GM21529 (cell line): Measurements from ENCODE around the gene DLG4.

Experiments used
- ATAC-seq: cut with Tn5 transposase; IDR thresholded peaks from one replicate; pipeline ENCODE4 v1.9.1; 2021; ENCODE audit not compliant: unreplicated experiment

DLG4 gene

DNA sequence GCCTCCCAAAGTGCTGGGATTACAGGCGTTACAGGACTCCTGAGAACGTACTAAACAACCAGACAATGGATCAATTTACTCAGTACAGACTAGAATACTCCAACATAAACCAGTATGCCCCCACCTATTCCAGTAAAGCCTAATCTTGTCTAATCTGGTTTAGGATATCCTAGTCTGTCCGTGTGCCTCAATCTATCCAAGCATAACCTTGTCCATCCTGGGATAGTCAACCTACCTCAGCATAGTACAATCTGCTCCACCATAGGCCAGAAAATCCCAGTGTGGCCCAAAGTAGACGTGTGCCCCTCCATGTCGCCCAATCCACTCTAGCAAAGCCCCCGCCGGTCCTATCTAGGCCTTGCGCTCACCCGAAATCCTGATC, 14.1 kb upstream of the DLG4 start:
- no peak for ATAC-seq

DNA sequence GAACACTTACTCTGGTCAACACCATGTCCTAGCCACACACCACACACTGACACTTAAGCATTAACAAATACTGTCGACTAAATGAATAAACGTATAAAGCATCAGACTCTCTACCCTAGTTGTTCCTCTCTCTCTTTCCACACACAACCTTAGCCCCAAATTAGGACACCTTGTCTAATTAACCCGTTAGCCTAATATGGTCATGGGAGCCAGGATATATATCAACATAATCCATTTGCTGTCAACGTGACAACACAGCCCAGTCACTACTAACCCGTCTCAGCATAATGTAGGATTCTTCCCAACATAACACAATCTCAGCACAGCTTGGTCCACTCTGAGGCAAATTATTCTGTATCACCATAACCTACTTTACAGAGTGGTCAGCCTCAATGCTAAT, 12.5 kb upstream of the DLG4 start:
- ATAC-seq, result no peak

DNA sequence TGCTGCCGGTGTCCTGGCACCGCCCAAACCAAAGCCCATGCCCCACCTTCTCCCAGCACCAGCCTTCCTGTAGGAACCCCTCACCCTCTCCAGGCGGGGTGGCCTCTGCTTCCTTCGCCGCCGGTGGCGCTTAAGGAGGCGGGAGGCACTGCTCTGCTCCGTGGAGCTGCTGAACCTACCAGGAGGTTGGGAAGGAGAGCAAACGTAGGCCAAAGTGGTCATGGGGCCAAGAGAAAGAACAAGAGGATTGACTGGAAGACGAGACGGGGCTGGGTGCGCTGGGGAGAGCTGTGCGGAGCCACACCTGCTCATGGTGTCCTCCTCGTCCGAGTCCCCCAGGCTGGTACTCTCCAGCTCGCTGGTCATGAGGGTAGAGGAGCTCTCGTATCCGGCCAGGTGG, 9.9 kb upstream of the DLG4 start:
- no peak for ATAC-seq

DNA sequence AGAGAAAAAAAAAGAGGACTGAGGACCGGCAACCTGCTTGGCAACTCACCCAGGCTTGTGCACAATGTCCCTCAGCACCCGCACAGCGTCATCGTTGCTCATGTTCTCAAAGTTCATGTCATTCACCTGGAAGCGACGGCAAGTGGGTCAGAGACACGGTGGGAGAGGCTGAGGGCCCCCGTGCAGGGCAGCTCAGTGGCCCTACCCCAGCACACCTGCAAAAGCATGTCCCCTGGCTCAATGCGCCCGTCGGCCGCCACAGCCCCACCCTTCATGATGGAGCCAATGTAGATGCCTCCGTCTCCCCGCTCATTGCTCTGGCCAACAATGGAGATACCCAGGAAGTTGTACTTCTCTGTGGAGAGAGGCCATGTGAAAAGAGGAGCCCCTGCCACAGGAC, 9.3 kb upstream of the DLG4 start:
- ATAC-seq, result no peak

DNA sequence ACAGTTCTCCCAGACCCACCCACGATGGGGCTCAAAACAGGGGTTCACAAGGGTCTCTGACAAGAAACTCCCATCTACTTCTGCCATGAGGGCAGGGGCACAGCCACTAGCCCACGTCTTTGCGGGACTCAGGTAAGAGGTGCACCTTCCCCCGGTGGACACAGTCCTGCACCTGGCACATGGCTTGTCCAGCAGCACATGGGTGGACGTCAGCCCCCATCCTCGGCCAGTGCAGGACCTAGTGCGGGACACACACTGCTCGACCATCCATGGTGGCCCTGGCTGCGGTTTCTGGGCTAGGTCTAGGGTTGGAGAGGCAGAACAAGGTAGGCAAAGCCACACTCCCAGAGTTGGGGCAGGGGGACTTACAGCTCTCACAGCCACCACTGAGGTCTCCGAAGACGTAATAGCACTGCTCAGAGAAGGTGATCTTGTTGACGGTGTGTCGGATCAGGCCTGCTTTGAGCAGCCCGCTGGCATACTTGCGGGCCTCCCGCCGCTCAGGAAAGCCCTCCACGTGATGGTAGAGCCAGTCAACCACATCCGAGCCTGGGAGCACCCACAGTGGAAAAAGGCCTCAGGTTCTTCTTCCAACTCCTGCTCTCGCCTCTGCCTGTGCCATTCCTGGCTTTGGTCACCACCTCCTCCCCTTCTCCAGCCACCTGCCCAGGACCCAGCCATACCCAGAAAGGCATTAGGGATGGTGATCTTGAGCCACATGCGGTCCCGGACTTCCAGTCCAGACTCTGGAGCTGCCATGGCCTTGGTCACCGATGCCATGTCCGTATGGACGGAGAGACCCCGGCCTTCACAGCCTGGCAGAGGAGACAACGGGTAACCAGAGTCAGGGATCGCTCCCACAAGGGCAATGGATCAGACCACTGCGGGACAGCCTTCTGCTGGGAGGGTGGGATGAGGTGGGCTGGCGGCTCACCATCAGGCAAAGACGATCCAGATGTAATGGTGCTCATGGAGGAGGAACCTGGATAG, 7.4 kb upstream of the DLG4 start:
- ATAC-seq, result no peak

DNA sequence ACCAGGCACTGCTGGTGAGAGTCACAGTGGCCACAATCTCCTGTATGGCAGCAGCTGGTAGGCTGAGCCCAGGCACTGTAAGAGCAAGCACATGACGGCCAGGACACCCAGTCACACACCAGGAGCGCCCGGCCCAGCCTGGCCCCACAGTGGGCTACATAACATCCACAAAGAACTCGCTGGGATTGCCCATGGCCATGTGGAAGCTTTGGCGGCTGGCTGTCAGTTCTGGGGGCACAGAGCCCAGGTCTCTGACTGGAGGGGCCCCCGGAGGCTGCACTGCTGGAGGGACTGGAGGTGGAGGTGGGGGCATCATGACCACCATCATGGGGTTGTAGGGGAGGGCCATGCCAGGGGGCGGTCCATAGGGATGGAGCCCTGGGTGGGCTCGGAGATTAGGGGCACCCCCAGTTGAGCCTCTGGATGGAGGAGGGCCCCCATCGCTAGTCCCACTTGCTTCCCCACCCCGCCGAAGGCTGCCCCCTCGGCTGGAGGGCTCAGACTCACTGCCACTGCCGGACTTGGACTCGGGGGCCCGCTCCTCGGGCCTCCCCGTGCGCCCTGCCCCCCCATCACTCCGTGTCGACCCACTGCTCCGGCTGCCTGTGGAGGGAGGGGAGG, 6.2 kb upstream of the DLG4 start:
- no peak for ATAC-seq

DNA sequence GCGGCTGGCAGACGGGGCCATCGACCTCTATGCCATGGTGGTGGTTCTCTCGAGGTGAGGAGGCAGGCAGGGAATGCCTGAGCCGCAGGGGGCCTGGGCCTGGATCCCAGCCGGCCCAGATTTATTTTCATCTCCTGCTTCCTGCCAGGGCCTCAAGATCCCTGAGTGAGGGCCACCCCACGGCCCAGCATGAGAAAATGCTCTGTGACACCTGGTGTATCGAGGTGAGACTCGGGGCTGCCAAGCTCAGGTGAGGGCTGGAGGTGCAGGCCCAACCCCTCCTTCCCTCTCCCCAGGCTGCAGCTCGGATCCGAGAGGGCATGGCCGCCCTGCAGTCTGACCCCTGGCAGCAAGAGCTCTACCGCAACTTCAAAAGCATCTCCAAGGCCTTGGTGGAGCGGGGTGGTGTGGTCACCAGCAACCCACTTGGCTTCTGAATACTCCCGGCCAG, 5.0 kb upstream of the DLG4 start:
- ATAC-seq, result no peak

DNA sequence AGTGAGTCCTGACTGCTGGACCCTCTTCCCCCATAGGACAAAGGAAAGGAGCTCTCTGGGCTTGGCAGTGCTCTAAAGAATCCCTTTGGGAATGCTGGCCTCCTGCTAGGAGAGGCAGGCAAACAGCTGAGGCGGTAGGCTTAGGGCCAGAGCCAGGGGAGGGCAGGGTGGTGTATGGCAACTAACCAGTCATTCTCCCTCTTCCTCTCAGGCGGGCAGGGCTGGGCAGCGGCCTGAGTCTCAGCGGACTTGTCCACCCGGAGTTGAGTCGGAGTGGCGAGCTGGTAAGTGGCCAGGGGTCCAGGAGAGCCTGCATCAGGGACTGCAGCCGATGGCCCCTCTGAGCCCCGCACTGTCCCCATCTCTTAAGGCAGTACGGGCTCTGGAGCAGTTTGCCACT, 4.5 kb upstream of the DLG4 start:
- ATAC-seq, result no peak

DNA sequence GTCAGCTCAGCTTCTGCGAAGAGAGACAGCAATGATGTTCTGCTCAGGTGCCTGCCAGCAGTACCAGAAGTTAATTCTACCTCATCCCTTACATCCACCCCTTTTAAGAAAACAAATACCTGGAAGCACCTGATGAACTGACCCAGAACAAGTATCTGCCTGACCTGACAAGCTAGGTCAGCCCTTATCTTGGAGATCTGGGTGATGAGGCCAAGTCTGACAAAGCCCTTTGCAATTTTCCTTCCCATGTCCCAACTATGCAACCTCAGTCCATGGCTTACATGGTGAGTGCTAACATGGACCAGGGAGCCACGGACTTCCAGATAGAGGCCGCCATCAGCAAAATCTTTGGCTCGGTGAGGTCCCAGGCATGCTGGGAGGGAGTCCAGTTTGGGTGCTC, 3.7 kb upstream of the DLG4 start:
- no peak for ATAC-seq

DNA sequence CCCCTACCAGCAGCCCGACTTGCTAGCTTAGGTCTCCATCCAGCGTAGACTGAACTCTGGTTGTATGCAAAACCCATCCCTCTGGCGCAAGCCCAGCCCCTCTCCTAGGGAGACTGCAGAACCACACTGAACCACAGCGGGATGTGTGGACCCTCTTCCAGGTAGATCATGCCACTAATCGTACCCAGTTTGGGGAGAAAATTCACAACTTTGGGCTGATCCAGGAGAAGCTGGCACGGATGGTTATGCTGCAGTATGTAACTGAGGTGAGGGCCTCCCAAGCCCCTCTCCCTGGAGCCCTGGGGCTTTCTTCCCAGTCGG, 3.3 kb upstream of the DLG4 start:
- no peak for ATAC-seq

DNA sequence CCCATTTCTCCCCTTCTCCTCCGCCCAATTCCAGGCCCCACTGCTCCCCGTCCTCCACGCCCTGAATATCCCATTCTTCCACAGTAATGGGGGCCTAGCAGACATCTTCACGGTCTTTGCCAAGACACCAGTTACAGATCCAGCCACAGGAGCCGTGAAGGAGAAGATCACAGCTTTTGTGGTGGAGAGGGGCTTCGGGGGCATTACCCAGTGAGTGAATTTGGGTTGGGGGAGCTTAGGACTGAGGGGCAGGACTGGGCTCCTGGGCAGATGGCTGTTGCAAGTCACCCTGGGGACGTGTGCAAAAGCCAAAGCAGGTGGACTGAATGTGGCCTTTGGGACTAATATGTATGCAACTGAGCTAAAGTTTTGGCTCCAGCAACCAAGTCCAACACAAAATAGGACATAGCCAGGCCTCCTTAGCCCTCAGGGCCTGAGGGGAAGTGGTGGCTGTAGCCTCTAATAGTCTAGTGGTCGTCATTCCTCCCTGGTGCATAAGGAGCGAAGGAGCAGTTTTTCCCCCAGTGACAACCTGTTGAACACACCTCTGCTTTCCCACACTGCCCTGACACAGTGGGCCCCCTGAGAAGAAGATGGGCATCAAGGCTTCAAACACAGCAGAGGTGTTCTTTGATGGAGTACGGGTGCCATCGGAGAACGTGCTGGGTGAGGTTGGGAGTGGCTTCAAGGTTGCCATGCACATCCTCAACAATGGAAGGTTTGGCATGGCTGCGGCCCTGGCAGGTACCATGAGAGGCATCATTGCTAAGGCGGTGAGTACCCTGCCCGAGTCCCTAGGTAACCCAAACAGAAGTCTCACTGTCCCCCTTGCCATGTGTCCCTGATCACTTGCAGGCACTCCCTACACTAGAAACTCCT, 2.7 kb upstream of the DLG4 start:
- no peak for ATAC-seq

DNA sequence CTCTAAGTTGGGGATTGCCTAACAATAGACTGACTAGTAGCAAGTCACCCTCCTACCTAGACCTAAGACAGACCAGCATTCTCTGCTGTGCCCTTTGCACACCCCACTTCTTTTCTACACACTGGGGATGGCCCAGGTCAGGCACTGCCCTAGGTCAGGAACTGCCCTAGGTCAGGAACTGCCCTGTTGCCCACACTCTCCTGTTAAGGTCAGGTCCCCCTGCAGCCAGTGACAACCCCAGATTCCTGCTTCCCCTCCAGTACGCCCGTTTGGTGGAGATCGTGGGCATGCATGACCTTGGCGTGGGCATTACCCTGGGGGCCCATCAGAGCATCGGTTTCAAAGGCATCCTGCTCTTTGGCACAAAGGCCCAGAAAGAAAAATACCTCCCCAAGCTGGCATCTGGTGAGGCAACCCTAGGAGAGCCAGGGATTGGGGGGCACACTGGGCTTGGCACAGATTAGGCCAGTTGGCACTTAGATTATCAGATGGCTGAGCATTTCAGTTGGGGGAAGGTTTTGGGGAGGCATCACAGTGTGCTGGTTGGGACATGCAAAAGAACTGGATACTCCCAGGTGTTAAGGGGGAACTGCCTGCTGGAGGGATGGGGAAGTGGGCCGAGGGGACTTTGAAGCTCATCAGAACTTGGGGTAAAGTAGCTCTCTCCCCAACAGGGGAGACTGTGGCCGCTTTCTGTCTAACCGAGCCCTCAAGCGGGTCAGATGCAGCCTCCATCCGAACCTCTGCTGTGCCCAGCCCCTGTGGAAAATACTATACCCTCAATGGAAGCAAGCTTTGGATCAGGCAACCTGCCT, 1.8 kb upstream of the DLG4 start:
- ATAC-seq, result no peak

DNA sequence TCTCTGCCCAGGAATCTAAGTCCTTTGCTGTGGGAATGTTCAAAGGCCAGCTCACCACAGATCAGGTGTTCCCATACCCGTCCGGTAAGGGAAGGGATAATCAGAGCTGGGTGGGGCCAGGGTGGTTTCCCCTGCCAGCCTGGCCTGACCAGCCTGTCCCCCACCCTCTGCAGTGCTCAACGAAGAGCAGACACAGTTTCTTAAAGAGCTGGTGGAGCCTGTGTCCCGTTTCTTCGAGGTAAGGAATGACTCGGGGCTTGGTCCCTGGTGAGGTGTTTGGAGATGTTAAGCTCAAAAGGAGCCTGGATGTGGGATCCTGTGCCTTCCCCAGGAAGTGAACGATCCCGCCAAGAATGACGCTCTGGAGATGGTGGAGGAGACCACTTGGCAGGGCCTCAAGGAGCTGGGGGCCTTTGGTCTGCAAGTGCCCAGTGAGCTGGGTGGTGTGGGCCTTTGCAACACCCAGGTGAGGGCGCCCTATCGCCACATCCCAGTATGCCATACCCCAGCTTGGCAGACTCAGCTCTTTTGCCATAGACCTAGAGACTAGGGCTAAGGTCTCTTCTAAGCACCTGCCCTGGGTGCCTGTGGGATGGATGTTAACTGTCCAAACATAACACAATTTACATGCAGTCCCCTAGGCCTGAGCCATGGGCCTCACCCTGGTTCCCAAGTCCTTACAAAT, 1.1 kb upstream of the DLG4 start:
- ATAC-seq, result no peak

DNA sequence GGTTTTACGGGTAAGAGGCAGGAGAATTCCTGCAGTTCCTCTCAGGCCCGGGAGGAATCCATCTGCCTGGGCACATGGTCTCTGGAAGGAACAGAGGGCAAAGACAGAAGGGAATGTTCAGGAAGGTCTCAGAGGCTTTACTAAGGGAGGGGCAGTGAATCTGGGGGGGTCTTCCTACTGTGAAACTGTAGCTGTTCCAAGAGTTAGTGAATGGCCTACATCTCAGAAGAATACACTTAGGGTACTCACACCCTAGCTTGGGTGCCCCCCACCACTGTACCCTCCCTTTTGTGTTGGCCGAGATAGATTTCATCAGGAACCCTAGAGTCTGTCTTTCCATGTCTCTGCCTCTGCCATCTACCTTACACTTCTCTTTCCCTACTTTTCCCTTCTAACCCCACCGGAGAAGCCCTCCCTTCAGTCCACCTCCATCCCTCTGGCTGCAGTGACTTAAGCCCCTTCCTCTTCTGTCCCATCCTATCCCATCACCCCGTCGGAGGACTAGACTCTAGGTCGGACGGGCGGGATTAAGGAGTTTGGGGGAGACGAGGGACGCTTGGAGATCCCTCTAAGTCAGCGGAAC, 316 bp downstream of the DLG4 start:
- ATAC-seq, result no peak

DNA sequence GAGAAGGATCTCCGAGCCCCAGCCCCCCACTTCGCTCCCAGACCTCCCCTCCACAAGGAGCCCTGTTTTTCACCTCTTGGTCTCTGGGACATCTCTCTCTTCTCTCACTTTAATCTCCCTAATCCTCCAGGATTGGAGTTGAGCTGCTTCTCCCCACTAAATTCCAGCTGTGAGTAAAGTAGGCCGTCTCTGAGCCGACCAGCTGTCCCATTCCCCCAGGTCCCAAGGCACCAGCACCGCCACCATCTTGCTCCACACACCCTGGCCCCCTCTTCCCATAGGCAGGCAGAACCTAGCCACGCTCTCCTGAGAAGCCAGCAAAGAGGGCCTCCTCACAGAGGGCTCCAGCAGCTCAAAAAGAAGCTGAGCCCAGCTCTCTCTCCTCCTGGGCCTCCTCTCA, 878 bp downstream of the DLG4 start:
- ATAC-seq, result no peak

DNA sequence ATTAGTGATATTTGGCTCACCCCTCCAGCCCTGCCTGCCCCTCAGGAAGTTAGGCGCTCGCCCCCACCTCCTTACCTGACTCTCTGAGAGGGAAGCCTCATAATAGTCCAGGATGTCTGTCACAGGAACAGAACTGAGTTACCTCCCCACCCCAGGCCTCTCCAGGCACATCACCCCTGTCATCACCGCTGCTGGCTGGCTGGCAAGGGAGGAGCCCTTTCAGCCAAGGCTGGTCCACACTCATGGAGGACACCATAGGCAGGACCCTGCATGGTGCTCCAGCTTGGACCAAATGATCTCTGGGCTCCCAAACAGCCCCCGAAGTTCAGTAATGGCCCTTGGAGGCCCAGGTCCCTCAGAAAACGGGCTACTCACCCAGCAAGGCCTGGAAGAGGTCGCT, 1.5 kb downstream of the DLG4 start:
- no peak for ATAC-seq

DNA sequence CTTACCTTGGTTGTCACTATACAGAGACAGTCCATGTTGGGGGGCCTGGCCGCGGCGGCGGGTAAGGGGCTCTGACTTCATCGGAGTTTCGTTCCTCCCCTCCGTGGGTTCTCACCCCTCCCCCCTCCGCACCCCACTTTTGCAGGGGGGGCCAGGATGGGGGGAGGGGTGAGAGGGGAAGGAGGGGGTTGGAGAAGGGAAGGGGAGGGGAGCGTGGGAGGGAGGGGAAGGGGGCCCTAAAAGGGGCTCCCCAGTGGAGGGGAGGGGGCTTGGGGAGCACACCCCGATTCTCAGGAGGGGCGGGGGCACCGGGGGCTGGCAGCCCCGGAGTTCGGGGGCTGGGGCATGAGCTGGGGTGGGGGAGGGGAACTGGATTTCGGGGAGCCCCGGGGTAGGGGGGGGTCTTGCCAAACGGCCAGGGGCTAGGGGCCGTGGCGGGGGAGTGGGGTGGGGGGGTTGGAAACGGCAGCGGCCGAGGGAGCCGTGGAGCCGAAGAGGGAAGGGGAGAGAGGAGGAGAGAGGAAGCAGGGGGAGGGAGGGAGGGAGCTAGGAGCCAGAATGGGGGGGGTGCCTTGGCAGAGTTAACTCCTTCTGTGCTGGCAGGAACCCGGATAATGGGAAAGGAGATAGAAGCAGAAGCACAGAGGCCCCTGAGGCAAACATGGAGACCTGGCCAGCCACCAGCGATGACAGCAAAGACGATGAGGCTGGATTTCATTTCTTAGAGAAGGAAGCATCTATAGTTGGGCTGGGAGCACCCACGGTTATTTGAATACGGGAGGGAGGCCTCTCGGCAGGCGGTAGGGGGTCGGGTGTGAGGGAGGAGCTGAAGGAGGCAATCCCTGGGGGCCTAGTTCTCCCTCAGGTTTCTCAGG, 2.3 kb downstream of the DLG4 start:
- ATAC-seq, result no peak

DNA sequence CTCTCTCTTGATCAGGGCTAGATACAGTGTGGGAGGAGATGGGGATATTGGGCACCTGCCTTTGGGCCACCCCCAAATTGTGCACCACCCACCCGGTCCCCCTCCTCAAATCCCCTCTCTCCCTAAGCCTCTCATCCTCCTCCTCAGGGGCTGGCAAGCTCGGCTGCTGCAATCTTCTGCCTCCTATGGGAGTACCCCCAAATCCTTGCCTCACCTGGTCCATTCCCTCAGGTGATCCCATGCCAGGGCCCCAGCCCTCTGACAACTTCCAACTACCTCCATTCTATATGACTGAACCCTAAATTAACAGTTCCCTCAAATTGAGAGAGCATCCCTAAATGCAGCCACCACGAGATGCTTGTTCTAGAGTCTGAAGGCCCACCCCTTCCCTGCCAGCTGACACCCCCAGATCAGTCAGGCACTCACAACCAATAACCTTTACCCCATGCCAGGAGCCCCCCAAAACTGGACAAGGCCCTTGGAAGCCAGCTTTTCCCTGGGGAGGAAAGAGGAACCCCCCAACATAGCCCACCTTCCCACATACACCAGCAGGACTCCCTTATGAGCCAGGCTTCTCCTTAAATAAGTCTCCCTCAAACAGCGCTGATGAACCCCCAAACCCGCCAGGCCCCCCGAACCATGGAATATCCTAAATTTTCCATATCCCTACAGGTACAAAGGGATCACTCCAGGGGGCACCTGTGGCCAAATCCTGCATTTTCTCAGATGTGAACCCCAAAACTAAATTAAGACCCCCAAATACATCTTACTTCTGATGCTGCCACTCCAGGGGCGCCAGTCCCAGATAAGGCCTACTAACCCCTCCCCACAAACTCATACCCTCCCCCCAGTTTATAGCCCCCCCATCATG, 3.2 kb downstream of the DLG4 start:
- no peak for ATAC-seq
